ENCODE data around the gene FRYL. TPM values are rescaled to one million over a fixed set of nuclear protein-coding genes. Genes with fewer than 3 reads are reported as not detected.
"Not testable (repeated sequence)": the region's sequence is repeated elsewhere in the genome, so short reads cannot be mapped to it uniquely, and the experiment has no call there.

Gene FRYL
- total RNA-seq, 2 donors from 2014 or later, result 29.8 to 35.1 TPM

DNA sequence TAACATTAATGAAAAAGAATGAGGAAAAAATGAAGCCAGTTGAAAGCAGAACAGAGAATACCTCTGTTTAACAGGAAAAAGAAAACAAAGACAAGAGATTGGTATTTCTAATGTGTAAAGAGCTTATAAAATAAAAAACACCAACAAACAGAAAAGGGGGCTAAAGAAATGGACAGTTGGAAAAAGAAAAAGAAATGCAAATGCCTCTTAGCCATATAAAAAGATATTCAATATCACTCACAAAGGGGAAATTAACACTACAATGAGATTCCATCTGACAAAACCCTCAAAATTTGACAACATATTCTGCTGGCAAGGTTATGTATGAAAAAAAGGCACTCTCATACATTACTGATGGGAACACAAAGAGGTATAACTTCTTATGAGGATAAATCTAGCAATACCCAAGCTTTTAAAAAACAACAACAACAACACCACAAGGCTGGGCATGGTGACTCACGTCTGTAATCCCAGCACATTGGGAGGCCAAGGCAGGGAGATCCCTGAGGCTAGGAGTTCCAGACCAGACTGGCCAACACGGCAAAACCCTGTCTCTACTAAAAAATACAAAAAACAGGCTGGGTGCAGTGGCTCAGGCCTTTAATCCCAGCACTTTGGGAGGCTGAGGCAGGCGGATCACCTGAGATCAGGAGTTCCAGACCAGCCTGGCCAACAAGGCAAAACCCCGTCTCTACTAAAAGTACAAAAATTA is 75.8 kb downstream of the FRYL start:
- H3K27me3 ChIP-seq, result no peaks in the 10 kb centered on the region
- DNase-seq (ENCODE audit: low spot score), result no peak
- H3K4me1 ChIP-seq, result no peaks in the 10 kb centered on the region
- H3K36me3 ChIP-seq, result no peaks in the 10 kb centered on the region
- no peak for TF ChIP-seq CTCF (IDR thresholded peaks at IDR 0.05)
- H3K4me3 ChIP-seq, result no peak overlapping the region
- H3K9me3 ChIP-seq, result no peaks in the 10 kb centered on the region
- H3K27ac ChIP-seq, result no peak overlapping the region

DNA sequence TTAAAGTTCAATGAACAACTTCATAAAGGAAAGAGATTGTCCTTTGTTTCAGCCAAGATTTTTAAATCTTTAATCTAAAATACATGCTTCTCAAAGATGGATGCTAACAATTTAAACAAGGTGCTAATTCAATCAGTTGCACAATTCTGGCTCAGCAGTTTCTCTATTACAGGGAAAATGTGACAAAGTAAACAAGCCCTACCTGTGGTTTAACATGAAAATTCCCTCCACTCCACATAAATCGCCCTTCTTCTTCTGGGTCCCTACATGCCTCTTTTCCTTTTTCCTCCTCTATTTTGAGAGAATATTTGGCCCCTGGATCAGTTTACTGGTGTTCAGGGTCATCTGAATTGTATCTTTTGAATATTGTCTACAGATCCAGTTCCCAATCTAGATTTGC is 80.6 kb downstream of the FRYL start:
- H3K9me3 ChIP-seq, result no peaks in the 10 kb centered on the region
- no peaks in the 10 kb centered on the region for H3K36me3 ChIP-seq
- H3K27me3 ChIP-seq, result no peaks in the 10 kb centered on the region
- H3K4me3 ChIP-seq, result no peak overlapping the region
- peaks cover 0 to 17% of the 10 kb centered on the region in 2 donors for H3K4me1 ChIP-seq
- TF ChIP-seq CTCF (IDR thresholded peaks at IDR 0.05), result no peak
- no peak overlapping the region for H3K27ac ChIP-seq
- DNase-seq (ENCODE audit: low spot score), result no peak

GRCh38 chr4:48698029-48698971 is 81.8 kb downstream of the FRYL start:
- DNase-seq (ENCODE audit: low spot score), result peak; percentile 73
- Histone ChIP-seq H3K27ac (peak overlapping the region in 1 of 2 donors; percentile 9), H3K36me3 (no peaks in the 10 kb centered on the region), H3K27me3 (no peaks in the 10 kb centered on the region), H3K9me3 (no peaks in the 10 kb centered on the region), H3K4me3 (no peak overlapping the region), H3K4me1 (peaks cover 0 to 23% of the 10 kb centered on the region in 2 donors)
- TF ChIP-seq CTCF (IDR thresholded peaks at IDR 0.05), result no peak

GRCh38 chr4:48697516-48697915 is 82.6 kb downstream of the FRYL start:
- H3K4me3 ChIP-seq; H3K36me3 ChIP-seq; DNase-seq (ENCODE audit: low spot score); H3K9me3 ChIP-seq; H3K27me3 ChIP-seq; H3K27ac ChIP-seq: not testable (repeated sequence)
- H3K4me1 ChIP-seq, result peaks cover 0 to 26% of the 10 kb centered on the region in 2 donors

- no peaks in the 10 kb centered on the region for H3K9me3 ChIP-seq
- no peak overlapping the region for H3K4me3 ChIP-seq
- no peak for TF ChIP-seq CTCF (IDR thresholded peaks at IDR 0.05)
- H3K36me3 ChIP-seq, result no peaks in the 10 kb centered on the region
- H3K4me1 ChIP-seq, result peaks cover 0 to 29% of the 10 kb centered on the region in 2 donors
- H3K27ac ChIP-seq, result no peak overlapping the region
- DNase-seq (ENCODE audit: low spot score), result no peak
- H3K27me3 ChIP-seq, result no peaks in the 10 kb centered on the region
Observed at GRCh38 chr4:48694824-48695223, 85.3 kb downstream of the FRYL start.

DNA sequence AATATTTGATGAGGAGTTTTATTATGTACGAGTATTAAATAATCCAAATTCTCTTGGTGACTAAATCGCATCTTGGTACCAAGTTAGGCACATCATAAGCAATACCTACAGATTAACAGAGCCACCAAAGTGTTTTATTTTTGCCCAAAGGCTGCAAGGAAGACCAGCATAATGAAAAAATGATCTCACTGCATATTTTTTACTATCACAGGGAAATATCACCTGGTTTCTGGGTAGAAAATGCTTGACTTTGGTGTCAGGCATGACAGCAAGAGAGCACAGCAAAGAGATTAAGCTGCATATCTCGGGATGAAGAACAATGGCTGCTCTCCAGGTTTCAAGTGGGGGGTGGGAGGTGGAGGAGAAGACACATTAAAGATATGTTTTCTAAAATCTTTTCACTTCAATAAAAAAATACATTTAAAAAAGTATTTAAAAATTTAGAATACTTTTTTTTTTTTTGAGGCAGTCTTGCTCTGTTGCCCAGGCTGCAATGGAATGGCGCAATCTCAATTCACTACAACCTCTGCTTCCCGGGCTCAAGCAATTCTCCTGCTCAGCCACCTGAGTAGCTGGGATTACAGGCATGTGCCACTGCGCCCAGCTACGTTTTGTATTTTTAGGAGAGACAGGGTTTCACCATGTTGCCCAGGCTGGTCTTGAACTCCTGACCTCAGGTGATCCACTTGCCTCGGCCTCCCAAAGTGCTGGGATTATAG is 86.1 kb downstream of the FRYL start:
- Histone ChIP-seq H3K4me1 (peaks cover 0 to 29% of the 10 kb centered on the region in 2 donors), H3K27me3 (no peaks in the 10 kb centered on the region), H3K36me3 (no peaks in the 10 kb centered on the region), H3K9me3 (no peaks in the 10 kb centered on the region), H3K4me3 (no peak overlapping the region), H3K27ac (no peak overlapping the region)
- DNase-seq (ENCODE audit: low spot score), result no peak
- TF ChIP-seq CTCF (IDR thresholded peaks at IDR 0.05), result no peak
